H9 (cell line): Measurements from ENCODE around the gene AP1G2. TPM values are rescaled to one million over a fixed set of nuclear protein-coding genes. Genes with fewer than 3 reads are reported as not detected.

Experiments used
- DNase-seq: peaks from one replicate; pipeline ENCODE4 v3.0.0-alpha.2; 2017
- H2AFZ ChIP-seq: one replicate; pipeline ENCODE4 v1.6.1; 2013; ENCODE audit warnings: mild to moderate bottlenecking, low read length, control low read depth, moderate library complexity
- H2AK5ac ChIP-seq: 2 replicates; pipeline ENCODE4 v1.6.1; 2013; ENCODE audit warnings: low read length, control low read depth, mixed read lengths; ENCODE audit not compliant: insufficient read length
- H2BK120ac ChIP-seq: one replicate; pipeline ENCODE4 v1.6.1; 2013; ENCODE audit warnings: low read depth, mild to moderate bottlenecking, low read length, control low read depth, inconsistent platforms; ENCODE audit not compliant: poor library complexity, severe bottlenecking
- H2BK12ac ChIP-seq: 2 replicates; pipeline ENCODE4 v1.6.1; 2013; ENCODE audit warnings: low read length, control low read depth, mixed read lengths, low read depth; ENCODE audit not compliant: insufficient read length
- H2BK15ac ChIP-seq: 2 replicates; pipeline ENCODE4 v1.6.1; 2013; ENCODE audit warnings: low read depth, low read length, control low read depth
- H2BK20ac ChIP-seq: one replicate; pipeline ENCODE4 v1.6.1; 2013; ENCODE audit warnings: low read depth, mild to moderate bottlenecking, low read length, control low read depth, inconsistent platforms; ENCODE audit not compliant: poor library complexity, severe bottlenecking
- H2BK5ac ChIP-seq: 2 replicates; pipeline ENCODE4 v1.6.1; 2013; ENCODE audit warnings: low read length, control low read depth, mixed read lengths; ENCODE audit not compliant: insufficient read length
- H3K14ac ChIP-seq: 2 replicates; pipeline ENCODE4 v1.6.1; 2013; ENCODE audit warnings: low read length, control low read depth; ENCODE audit not compliant: insufficient read depth
- H3K18ac ChIP-seq: 2 replicates; pipeline ENCODE4 v1.6.1; 2013; ENCODE audit warnings: low read depth, mild to moderate bottlenecking, mixed read lengths, low read length, control low read depth; ENCODE audit not compliant: insufficient read length
- H3K23ac ChIP-seq: 2 replicates; pipeline ENCODE4 v1.6.1; 2013; ENCODE audit warnings: low read length, control low read depth, mixed read lengths, low read depth; ENCODE audit not compliant: insufficient read length
- H3K23me2 ChIP-seq: 2 replicates; pipeline ENCODE4 v1.6.1; 2013; ENCODE audit warnings: low read depth, mild to moderate bottlenecking, mixed read lengths, low read length, control low read depth; ENCODE audit not compliant: insufficient read length, poor library complexity, severe bottlenecking
- H3K27ac ChIP-seq: 2 replicates; pipeline ENCODE4 v1.5.1; 2013; ENCODE audit warnings: low read length, control low read depth, mixed read lengths, low read depth; ENCODE audit not compliant: insufficient read length
- H3K27me3 ChIP-seq: 2 replicates; pipeline ENCODE4 v1.6.1; 2013; ENCODE audit warnings: low read length, control low read depth, inconsistent platforms; ENCODE audit not compliant: insufficient read depth
- H3K4ac ChIP-seq: 2 replicates; pipeline ENCODE4 v1.6.1; 2013; ENCODE audit warnings: low read depth, mild to moderate bottlenecking, control low read depth, inconsistent platforms, low read length, moderate library complexity
- H3K4me1 ChIP-seq: 2 replicates; pipeline ENCODE4 v1.6.1; 2013; ENCODE audit warnings: low read length, control low read depth, inconsistent platforms; ENCODE audit not compliant: insufficient read depth
- H3K4me2 ChIP-seq: 2 replicates; pipeline ENCODE4 v1.6.1; 2013; ENCODE audit warnings: low read length, control low read depth, mixed read lengths; ENCODE audit not compliant: insufficient read length, insufficient read depth
- H3K56ac ChIP-seq: 2 replicates; pipeline ENCODE4 v1.6.1; 2013; ENCODE audit warnings: low read depth, mild to moderate bottlenecking, mixed read lengths, low read length, control low read depth; ENCODE audit not compliant: insufficient read length
- H3K79me1 ChIP-seq: 2 replicates; pipeline ENCODE4 v1.6.1; 2013; ENCODE audit warnings: low read depth, mild to moderate bottlenecking, moderate library complexity, low read length, control low read depth, inconsistent platforms; ENCODE audit not compliant: insufficient read depth, poor library complexity, severe bottlenecking
- H3K79me2 ChIP-seq: 2 replicates; pipeline ENCODE4 v1.6.1; 2013; ENCODE audit warnings: low read length, control low read depth, inconsistent platforms; ENCODE audit not compliant: insufficient read depth
- H3K9ac ChIP-seq: 2 replicates; pipeline ENCODE4 v1.6.1; 2013; ENCODE audit warnings: low read length, control low read depth, mixed read lengths; ENCODE audit not compliant: insufficient read length; ENCODE audit errors: extremely low read depth
- H3K9me3 ChIP-seq: one replicate; pipeline ENCODE4 v1.6.1; 2013; ENCODE audit warnings: low read depth, low read length, inconsistent platforms; ENCODE audit not compliant: control insufficient read depth
- H3T11ph ChIP-seq: one replicate; pipeline ENCODE4 v1.6.1; 2013; ENCODE audit warnings: mild to moderate bottlenecking, low read length, control low read depth, inconsistent platforms
- H4K20me1 ChIP-seq: one replicate; pipeline ENCODE4 v1.6.1; 2013; ENCODE audit not compliant: control insufficient read depth, insufficient read length, insufficient read depth
- H4K5ac ChIP-seq: 2 replicates; pipeline ENCODE4 v1.6.1; 2013; ENCODE audit warnings: low read depth, mild to moderate bottlenecking, mixed read lengths, low read length, control low read depth; ENCODE audit not compliant: insufficient read length
- H4K8ac ChIP-seq: replicated peaks from 2 replicates; pipeline ENCODE4 v1.6.1; 2013; ENCODE audit warnings: low read length, control low read depth, mixed read lengths, low read depth; ENCODE audit not compliant: insufficient read length
- H4K91ac ChIP-seq: 2 replicates; pipeline ENCODE4 v1.6.1; 2013; ENCODE audit warnings: low read depth, mild to moderate bottlenecking, moderate library complexity, mixed read lengths, low read length, control low read depth; ENCODE audit not compliant: insufficient read length
- H3K27ac Mint-ChIP-seq, 3 experiments: 2 replicates in 2 of 3; 3 replicates in 1 of 3; pipeline ENCODE4 v1.8.0; 2020 to 2021; ENCODE audit warnings: mixed read lengths in 3 of 3, mild to moderate bottlenecking in 1 of 3, moderate library complexity in 1 of 3
- H3K27me3 Mint-ChIP-seq: 2 replicates; pipeline ENCODE4 v1.8.0; 2021; ENCODE audit warnings: low read depth, mild to moderate bottlenecking, moderate library complexity, mixed read lengths
- H3K36me3 Mint-ChIP-seq, 3 experiments: 2 replicates in 2 of 3; 3 replicates in 1 of 3; pipeline ENCODE4 v1.8.0; 2020 to 2021; ENCODE audit warnings: low read depth in 3 of 3, mixed read lengths in 3 of 3; ENCODE audit not compliant: insufficient read depth in 1 of 3
- H3K4me1 Mint-ChIP-seq, 2 experiments: 2 replicates each; pipeline ENCODE4 v1.8.0; 2020; ENCODE audit warnings: mixed read lengths in 2 of 2
- H3K4me3 Mint-ChIP-seq, 2 experiments: 2 replicates in 1 of 2; 3 replicates in 1 of 2; pipeline ENCODE4 v1.8.0; 2020 to 2021; ENCODE audit warnings: mild to moderate bottlenecking in 2 of 2, mixed read lengths in 2 of 2, moderate library complexity in 1 of 2
- H3K9me3 Mint-ChIP-seq, 2 experiments: 2 replicates in 1 of 2; 3 replicates in 1 of 2; pipeline ENCODE4 v1.8.0; 2020; ENCODE audit warnings: mild to moderate bottlenecking in 2 of 2, mixed read lengths in 2 of 2, moderate library complexity in 1 of 2
- WGBS: extraction: QIAGEN DNeasy Blood & Tissue Kit; methylation state at CpG from one replicate; pipeline ENCODE4 v1.1.7; 2013; ENCODE audit warnings: missing lambda C conversion rate, low lambda C conversion rate, mixed read lengths; ENCODE audit not compliant: insufficient read length; ENCODE audit errors: extremely low coverage; 5-methylcytosine and 5-hydroxymethylcytosine counted together
- total RNA-seq: library from RNA; stranded (reverse); gene quantifications from 2 replicates; pipeline ENCODE4 v1.2.1, GENCODE V29; 2021
- TF ChIP-seq, protein P1 (sequence below): fragments of 200-600 bp; sonication (generic); conservative IDR thresholded peaks from 3 replicates; pipeline ENCODE4 v1.8.0; 2021; ENCODE audit warnings: antibody characterized with exemption, mild to moderate bottlenecking

AP1G2 gene
- total RNA-seq, 1 experiment from 2014 or later, result 107 TPM

DNA sequence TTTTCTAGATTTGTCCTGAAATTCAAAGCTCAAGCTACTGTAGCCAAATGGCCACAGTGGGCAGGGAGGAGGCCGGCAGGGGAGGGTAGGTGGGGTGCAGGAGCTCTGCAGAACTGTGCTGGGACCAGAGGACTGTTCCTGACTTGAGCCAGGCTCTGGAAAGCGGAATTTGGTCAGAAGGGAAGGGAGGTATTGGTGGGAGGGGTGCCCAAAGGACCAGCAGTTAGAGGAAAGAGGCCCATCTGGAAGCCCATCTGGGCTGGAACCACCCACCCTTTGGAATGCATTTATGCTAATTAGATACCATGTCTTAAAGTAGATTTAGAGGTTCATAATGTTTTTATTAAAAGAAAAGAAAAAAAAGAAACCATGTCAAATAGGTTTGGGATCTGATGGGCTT lies 35.5 kb upstream of the AP1G2 start:
- no peak overlapping the region for H3K23ac ChIP-seq
- no peak overlapping the region for H4K5ac ChIP-seq
- no peak overlapping the region for H2BK12ac ChIP-seq
- no peak overlapping the region for H2BK5ac ChIP-seq
- H3K36me3 Mint-ChIP-seq, result no peaks in the 10 kb centered on the region
- H3K56ac ChIP-seq, result no peak overlapping the region
- no peak overlapping the region for H2AK5ac ChIP-seq
- H3T11ph ChIP-seq, result no peak overlapping the region
- H3K79me2 ChIP-seq, result no peaks in the 10 kb centered on the region
- H3K4me2 ChIP-seq, result no peak overlapping the region
- H4K8ac ChIP-seq, result no peak overlapping the region
- H2BK20ac ChIP-seq, result no peak overlapping the region
- H3K9me3 Mint-ChIP-seq, result peaks cover 2 to 27% of the 10 kb centered on the region in 2 experiments; a peak in 1 of 5 replicates
- H3K9me3 ChIP-seq, result no peaks in the 10 kb centered on the region
- H3K4me1 ChIP-seq, result no peaks in the 10 kb centered on the region
- H3K27me3 Mint-ChIP-seq, result peaks cover 7% of the 10 kb centered on the region; the same call in 1 of the 2 replicates
- WGBS, result no CpG with 5 or more reads among the region's 2 CpGs
- no peaks in the 10 kb centered on the region for H3K79me1 ChIP-seq
- H3K27me3 ChIP-seq, result no peaks in the 10 kb centered on the region
- H3K9ac ChIP-seq, result no peak overlapping the region
- no peaks in the 10 kb centered on the region for H3K4me1 Mint-ChIP-seq
- no peaks in the 10 kb centered on the region for H3K23me2 ChIP-seq
- no peak overlapping the region for H3K4me3 Mint-ChIP-seq
- H2BK15ac ChIP-seq, result no peak overlapping the region
- H2BK120ac ChIP-seq, result no peak overlapping the region
- no peak for DNase-seq
- H3K27ac ChIP-seq, result no peak overlapping the region
- H4K91ac ChIP-seq, result no peak overlapping the region
- no peak overlapping the region for H3K18ac ChIP-seq
- H4K20me1 ChIP-seq, result no peaks in the 10 kb centered on the region
- TF ChIP-seq, protein P1, sequence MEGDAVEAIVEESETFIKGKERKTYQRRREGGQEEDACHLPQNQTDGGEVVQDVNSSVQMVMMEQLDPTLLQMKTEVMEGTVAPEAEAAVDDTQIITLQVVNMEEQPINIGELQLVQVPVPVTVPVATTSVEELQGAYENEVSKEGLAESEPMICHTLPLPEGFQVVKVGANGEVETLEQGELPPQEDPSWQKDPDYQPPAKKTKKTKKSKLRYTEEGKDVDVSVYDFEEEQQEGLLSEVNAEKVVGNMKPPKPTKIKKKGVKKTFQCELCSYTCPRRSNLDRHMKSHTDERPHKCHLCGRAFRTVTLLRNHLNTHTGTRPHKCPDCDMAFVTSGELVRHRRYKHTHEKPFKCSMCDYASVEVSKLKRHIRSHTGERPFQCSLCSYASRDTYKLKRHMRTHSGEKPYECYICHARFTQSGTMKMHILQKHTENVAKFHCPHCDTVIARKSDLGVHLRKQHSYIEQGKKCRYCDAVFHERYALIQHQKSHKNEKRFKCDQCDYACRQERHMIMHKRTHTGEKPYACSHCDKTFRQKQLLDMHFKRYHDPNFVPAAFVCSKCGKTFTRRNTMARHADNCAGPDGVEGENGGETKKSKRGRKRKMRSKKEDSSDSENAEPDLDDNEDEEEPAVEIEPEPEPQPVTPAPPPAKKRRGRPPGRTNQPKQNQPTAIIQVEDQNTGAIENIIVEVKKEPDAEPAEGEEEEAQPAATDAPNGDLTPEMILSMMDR, result no peak
- no peak overlapping the region for H3K14ac ChIP-seq
- no peak overlapping the region for H3K27ac Mint-ChIP-seq
- H3K4ac ChIP-seq, result no peak overlapping the region
- H2AFZ ChIP-seq, result no peak overlapping the region
